Stimulated activated CD4-positive, alpha-beta T cell treated with anti-CD3 and anti-CD28 coated beads, Interleukin-2, amount 100 ng/mL, for 48 hours (primary cell): Measurements from ENCODE around the gene C6.
"Not testable (repeated sequence)": the region's sequence is repeated elsewhere in the genome, so short reads cannot be mapped to it uniquely, and the experiment has no call there.

Experiments
- DNase-seq, 2 donors: peaks; one replicate each; pipeline ENCODE4 v3.0.0-alpha.2; 2020

Gene C6

DNA sequence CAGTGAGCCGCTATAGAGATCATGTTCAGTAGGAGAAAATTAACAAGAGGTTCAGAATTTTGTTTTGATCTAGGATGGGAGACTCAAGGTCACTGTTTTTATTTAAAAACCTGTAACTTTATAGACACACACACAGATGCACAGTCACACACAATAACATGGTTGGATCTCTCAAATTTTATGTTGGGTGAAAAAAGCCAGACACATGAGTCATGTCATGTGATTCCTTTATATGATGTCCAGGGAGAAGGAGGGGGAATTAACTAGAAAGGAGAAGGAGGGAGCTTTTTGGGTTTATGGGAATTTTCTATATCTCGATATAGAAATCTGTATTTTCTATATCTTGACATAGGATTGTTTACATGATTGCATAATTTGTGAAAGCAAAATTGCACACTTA lies 17.1 kb downstream of the C6 start:
- no peak for DNase-seq

DNA sequence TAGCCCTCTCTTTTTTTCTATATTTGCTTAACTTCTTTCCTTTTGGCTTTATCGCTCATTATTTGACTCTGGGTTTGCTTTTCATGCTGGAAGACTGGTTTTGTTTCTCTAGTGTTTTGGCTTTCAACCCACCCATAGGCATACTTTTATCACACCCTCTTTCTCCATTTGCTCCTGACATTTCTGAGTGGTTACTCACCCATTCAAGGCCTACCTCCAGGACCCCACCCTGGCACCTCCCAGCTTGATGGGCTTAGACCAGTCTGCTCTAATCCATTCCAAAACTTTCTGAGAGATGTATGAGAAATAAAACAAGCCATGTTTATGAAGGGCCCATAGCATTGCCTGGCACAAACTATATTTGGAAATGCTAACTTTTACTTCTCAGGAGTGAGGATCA lies 18.1 kb downstream of the C6 start:
- no peak for DNase-seq

DNA sequence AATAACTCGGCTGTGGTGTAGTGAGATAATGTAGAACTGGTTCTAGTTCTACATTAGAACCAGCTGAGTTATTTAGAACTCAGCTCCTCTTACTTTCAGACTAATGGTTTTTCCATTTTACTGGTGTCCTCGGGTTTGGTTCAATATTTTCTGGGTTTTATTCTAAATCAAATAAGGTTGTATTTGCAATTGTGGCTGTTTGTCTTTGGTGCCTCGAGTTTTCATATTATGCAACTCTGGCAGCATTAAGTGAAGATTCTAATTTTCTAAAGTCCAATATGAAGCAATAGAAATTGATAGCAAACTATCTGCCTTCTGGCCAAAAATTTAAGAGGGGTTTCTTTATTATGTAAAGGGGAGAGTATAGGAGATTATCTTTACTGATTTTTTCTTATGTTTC lies 19.0 kb downstream of the C6 start:
- no peak for DNase-seq

DNA sequence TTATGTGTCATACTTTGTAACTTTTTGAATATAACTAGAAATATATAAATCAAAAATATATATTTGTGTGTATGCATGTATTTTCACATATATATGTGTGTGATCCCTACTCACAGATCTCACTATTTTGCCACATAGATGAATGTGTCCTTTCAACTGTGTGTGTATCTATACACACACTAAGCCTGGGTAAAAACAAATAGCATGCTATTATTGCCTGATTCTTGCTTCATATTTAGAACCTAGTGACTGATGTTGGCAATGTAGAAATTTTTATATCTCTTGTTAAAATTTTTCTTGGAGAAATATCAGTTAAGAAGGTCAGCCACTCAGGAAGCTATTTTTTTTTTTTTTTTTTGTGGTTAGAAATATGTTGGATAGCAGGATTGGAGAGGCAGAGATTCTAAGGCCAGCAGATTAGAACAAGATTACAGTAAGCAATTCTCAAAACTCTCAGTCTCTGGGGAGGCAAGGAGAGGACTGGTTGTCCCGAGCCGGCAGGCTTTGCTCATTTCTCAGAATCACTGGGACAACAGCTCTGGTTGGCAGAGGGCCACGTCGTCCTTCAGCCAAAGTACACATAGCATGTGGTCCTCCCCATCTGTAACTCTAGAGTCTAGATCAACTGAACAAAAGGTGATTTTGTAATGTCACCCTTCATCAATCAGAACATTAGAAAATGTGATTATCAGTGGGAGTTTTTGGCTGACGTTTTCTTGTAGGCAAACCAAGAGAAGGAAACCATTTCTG lies 19.7 kb downstream of the C6 start:
- DNase-seq = no peak

DNA sequence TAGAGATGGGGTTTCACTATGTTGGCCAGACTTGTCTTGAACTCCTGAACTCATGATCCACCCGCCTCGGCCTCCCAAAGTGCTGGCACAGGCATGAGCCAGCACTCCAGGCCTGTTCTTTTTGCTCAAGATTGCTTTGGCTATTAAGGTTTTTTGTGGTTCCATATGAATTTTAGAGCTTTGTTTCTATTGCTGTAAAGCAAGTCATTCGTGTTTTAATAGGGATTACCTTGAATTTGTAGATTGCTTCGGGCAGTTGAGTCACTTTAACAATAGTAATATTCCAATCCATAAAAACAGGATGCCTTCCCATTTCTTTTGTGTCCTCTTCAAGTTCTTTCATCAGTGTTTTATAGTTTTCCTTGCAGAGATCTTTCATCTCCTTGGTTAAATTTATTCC lies 22.1 kb downstream of the C6 start:
- no peak for DNase-seq

DNA sequence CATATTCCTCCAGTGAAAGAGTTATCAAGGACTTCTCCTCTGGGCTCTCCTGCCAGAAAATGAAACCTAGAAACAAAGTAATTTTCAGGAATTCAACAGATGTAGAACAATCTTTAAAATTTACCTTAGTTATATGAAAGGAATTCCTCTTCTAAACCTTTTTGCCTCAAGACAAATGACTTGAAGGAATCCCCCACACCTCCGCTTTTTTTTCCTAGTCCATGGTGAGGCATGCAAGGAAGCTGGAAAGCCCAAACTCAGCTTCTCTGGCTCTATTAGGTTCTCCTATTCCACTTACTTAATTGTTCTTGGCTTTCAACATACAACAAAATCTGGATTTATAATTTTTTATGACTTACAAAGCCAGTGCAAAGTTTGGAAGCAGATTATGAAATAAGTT lies 27.2 kb downstream of the C6 start:
- DNase-seq = no peak

DNA sequence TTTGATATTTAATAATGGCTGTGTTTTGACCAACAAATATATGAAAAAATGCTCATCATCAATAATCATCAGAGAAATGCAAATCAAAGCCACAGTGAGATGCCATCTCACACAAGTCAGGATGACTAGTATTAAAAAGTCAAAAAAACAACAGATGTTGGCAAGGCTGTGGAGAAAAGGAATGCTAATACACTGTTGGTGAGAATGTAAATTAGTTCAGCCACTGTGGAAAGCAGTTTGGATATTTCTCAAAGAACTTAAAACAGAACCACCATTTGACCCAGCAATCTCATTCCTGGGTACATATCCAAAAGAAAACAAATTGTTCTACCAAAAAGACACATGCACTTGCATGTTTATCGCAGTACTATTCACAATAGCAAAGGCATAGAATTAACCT lies 30.0 kb downstream of the C6 start:
- not testable (repeated sequence) for DNase-seq

DNA sequence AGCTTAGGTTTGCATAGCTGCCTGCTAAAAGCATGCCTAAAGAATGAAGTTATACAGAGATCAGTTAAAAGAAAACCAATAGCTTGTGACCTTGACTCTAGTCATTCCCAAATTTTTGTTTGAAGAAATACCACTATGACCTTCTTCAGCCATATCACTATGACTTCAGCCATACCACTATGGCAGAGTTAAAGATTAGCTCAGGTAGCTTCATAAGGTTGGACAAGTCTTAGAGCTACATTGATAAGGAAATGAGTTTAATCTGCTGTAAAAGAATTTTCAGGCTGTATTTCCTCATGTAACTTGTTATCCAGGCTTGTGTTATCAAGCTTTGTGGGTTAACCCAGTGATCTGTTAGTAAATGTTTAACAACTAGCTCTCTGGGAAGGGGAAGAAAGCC lies 30.7 kb downstream of the C6 start:
- DNase-seq = no peak

DNA sequence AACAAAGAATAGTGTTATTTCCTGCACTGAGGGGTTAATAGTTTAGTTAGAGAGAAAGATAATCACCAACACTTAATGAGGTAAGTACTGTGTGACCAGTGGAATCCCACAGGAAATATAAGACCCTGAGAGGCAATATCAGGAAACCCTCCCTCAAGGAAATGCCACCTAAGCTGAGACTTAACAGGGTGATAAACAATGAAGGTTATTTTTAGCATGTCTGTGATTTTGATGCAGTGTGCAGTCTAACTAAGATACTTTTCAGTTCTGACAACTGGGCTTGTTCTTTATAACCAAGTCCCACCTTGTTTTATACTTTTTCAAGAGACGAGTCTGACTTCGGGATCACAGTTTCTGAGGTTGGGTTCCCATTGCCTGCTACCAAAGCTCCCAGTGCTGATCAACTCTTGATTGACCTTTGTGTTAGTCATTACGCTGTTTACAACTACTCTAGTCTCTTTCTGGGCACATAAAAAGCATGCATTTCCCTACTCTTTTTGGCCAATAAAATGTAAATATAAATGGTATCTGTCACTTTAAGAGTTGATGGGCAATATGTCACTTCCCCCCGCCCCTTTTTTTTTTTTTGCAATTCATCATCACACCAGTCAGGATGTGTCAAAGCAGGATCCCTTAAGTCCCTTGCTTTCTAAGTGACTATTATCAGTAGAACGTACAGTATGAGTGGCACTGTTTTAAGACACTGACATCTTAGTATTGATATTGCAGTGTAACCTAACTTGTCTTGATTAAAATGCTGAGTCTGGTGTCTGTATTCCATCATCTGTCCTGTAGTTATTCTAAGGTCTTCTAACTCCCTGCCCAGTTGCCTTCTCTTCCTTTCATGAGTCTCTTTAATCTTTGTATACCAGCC lies 31.4 kb downstream of the C6 start:
- DNase-seq = no peak

DNA sequence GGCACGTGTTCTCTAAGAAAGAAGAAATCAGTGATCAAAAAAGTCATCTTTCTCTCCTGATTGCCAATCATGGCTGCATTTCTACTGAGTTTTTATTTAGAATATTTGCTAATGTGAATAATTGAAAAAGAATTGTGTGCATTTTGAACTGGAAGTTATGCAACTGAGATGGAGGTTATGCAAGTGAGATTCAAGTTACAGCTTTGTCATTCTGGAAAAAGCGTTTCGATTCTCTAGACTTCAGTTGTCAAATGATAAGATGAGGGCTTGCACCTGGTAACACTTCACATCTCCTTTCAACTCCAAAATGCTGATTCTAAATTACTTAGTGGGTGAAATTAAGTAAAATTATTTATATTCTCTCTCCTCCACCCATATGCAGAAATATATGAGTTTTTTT lies 36.4 kb downstream of the C6 start:
- DNase-seq = no peak

DNA sequence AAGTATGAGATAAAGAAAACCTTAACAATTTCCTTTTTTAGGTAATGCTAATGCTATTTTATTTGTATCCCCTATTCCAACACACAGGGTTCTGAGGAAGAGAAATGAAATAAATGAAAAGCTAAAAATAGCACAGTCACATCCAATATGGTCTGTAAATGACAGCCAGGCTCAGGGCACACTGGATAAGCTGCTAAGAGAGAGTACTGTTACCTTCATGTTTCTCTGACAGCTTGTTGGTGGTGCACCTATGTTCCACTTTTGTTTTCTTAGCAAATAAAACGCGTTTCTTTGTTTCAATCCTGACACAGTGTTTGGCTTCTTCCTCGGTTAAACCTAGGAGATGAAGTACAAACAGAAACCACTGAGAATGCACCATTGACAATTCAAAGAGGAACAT lies 41.3 kb downstream of the C6 start:
- no peak for DNase-seq

DNA sequence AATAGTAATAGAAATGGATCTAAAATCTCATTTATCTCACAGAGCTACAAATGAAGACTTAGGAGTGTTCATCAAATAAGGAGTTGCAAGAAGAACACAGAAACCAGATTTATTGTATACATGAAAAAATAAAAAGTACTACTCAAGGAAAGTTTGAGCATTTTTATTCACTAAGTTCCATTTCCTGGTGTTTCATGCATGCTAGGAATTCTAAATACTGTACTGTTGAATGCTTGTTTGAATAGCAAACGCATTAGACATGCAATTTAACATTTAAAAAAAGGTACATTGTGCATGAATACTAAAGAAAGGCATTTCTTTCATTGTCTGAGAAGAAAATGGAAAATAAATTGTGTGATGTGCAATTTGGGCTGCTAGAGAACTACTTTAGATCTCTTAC lies 52.1 kb downstream of the C6 start:
- no peak for DNase-seq

DNA sequence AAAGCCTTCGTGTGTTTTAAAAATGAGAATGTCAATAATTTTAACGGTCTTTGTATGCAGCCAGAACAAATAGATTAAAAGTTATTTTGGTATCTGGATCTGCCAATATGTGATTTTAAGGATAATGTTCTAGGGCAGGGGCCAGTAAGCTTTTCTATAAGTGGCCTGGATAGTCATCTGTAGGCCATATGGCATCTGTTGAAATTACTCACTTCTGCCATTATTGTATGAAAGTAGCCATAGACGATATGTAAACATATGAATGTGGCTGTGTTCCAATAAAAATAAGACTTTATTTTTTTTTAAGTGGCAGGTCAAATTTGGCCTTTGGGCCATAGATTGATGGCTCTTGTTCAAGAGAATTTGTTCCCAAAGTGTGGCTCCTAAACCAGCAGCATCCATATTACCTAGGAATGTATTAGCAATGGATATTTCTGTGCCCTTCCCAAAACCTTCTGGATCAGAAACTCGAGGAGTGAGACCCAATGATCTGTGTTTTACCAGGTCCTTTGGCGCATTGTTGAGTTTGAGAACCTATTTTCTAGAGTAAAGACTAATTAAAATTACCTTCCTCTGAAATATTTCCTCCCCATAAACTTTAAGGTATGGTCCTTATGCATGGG lies 55.9 kb downstream of the C6 start:
- DNase-seq = no peak

DNA sequence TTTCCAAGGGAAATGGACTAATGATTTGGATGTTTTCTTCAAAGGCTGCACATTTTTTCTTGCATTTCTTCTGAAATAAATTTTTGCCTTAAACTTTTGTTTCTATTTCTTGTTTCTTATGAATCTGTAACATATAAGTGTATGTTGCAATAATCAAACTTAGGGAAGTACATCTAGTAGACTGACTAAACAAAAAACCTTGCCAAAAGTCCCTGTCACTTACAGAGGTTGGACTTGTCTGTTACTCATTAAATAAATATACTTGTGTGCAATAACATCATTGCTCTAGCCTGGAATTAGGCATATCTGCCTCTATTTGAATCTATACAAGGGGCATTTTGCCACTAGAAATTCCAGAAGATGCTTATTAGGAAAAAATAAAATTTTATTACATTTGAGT lies 56.6 kb downstream of the C6 start:
- DNase-seq = no peak

DNA sequence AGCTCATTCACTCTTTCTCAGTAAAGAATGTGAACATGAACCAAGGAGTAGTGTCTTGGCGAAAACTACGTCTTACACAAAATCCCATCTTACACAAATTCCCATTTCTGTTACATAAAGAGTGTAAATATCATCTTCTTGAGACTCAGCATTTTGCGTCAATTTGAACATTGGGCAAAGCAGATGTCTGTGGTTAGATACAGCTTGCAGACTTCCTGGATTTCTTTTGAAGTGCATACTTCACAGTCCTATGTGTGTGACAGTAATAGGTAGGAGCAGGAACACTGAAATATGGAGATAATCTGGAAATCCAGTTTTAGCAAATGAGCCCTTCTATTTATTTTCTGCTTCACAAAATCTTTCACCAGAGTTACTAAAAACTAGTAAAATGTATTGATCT lies 58.8 kb downstream of the C6 start:
- DNase-seq = no peak

DNA sequence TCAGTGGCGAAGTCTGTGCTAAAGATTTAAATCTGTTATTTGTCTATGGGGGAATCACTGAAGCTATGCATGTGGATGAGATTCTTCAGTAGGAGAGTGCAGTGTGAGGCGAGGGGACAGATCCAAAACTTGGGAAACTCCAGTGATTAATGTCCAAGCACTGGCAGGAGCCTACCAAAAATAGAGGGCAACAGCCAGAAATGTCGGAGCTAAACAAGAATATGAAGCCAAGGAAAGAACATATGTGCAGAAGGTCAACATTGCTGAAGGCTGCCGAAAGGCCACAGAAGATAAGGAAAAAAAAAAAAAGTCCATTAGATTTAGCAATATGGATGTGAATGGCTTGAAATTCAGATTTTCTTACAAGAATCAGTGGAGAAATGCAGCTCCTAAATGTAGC lies 61.8 kb downstream of the C6 start:
- DNase-seq = no peak

DNA sequence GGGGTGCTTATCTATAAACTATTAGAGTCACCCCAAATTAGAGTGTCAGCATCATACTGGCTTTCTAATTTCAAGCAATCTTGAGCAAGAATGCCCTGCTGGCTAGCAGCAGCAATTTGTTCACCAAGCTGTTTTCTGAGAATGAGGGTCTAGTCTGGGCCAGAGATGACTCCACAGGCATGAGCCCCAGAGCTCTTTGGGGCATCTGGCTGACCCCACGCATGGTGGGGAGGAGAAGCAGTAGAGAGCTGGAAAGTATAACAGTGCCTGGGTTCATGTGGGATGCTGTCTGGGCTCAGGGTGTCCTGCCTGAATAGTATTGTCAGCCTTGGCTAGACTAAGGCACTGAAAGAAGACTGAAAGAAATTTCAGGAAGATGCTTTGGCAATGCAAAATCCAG lies 64.9 kb downstream of the C6 start:
- no peak for DNase-seq

DNA sequence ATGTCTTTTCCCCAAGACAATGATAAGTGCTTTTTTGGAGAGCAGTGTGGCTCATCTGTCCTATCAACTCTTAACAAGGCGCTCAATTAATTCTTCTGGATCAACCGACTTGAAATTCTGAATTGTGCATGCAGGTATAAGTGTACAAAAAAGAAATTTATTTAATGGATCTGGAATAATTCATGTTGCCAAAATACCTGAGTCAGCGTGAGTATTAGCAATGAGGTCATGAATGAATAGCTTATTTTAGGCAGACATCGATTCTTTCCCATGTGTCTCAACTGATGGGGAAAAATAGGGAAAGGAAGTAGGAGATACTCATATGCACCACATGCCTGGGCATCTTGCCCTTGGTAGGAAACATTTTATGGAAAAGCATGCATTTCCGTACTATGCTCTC lies 68.0 kb downstream of the C6 start:
- DNase-seq = no peak

DNA sequence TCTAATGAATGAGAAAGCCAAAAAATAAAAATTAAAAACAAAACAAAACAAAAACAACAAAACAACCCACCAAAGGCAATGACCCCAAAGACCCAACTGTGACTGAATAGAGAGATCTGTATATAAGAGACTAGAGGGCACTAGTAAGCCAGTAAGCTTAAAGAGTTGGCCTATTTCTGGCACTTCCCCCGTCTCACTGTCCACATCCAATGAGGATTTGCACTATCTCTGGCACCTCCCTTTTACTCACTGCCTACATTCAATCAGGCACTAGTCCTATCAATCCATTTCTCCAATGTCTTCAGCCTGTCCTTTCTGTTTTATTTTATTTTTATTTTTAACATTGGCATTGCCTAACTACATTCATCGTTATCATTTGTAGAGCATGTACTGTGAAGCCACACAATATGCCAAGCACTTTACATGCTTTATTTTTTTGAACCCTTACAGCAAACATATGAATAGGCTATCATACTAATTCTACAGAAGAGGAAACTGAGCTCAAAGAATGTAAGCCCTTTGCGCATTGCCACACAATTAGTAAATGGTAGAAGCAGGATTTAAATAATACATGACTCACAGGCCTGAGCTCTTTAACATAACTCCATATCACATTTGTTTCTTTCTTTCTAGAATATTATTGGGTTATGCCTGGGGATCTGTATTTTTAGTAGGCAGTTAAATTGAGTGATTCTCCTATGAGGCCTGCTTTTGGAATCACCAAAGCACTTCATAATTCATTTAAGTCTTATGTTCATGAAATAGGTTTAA lies 70.0 kb downstream of the C6 start:
- DNase-seq = no peak

DNA sequence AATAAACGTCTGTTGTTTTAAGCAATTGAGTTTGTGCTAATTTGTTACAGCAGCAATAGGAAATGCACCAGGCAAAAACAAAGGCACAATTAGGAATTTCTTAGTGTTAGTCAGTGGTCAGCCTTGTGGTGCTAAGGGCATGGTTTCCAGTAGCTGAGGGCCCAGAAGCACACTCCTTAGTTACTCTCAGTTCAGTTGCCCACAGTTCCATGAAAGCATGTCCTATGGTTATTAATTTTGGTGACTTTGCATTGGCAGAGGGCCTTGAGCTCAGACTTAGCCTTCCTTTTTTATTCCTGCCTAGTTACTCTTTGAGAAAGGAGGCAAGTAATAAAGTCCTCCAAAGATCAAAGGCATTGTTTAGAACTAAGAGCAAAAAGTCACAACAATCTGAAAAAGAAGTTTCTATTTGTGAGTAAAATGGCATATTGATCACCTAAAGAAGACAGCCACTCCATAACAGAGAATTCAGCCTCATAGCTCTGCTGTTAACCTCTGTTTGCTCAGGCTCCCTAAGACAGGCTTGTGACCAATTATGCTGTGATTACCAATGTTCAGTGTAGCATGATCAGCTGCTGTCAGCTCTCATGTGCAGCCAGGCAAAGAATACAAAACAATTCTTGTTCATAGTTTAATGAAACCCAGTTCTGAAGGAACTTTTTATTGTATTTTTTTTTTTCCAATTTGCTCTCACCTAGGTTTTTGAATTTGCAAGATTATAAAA lies 85.2 kb downstream of the C6 start:
- DNase-seq = no peak

DNA sequence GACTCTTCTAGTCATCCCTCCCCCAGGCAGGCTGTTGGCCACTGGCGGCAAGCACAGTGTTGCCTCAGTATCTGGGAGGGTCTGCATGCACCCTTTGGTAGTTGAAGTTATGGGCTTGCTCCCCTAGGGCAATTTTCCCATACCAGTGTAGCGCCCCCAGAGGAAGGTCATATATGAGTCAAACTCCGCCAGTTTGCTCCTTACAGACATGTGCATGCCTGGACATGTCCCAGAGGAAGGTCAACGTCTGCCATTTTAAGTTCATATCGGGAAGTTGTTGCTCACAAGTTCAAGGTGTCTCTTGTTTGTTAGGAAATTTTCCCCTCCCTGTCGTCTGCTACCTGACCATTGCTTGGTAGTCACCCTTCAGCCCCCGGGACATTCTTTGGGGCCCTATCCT lies 90.9 kb downstream of the C6 start:
- DNase-seq = no peak

DNA sequence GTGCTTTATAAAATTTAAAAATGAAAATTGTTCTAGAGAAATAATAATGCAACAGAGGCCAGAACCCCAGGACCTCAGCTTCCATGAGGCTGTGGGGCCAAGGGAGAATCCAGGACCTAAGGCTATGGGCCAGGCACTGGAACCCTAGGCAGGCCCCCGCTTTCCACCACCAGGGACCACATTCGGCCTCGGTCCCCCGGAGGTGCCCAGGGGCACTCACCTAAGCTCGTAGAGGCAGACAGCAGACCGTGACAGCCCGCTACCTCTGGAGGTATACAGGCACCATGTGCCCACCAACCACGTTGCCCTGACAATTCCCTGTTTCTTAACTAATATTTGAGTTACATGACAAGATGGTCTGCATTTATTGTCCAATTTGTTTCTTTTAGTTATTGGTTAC lies 92.7 kb downstream of the C6 start:
- DNase-seq = no peak

DNA sequence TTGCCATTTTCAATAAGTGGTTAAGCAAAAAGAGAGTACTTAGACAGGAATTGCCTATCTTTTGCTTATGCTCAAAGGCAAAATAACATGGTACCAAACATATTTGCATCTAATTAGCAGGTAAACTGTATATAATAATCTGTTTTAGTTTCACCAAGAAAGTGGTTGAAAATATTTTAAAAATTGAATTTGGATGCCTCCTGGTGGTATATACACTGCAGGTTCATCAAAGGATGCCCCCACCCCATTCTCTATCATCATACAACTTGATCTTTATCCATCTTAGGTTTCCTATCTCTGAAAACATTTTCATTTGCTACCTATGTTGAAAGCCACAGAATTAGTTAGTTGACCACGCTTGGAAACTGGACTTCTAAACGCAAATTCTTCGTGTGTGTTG lies 95.2 kb downstream of the C6 start:
- DNase-seq = no peak
